GM19463 (cell line): ENCODE data around the gene IKZF1.

ENCODE experiments used
- ATAC-seq: cut with Tn5 transposase; IDR thresholded peaks from one replicate; pipeline ENCODE4 v1.9.1; 2021; ENCODE audit warnings: mild to moderate bottlenecking, moderate library complexity; ENCODE audit not compliant: unreplicated experiment

IKZF1 gene

DNA sequence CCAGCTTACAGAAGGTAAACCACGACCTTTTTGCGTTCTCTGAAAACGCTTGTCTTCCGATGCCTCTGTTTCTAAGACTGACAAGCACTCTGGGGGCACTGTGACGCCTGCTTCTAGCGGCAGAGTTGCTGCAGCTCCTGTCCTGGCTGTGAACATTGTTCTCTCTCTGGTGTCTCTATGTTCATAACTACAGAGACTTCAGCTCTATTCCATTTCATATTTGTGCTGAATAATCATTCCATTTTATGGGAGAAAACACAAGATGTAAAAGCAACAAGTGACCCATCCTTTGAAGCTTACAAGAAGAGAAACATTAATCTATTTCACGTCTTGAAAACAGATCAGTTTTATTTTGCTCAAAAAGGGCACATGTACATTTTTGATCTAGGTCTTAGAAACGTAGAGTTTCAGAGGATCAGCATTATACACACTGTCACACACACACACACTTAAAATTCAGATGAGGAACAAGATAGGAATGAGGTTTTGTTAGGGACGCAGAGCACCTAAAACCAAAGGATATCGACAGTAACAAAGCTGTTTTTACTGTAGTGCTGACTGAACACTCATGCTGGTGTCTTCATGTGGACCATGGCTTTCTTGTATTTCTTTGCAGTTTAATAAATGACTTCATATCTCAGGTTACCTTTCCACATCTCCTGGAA, 3.0 kb downstream of the IKZF1 start:
- peak; percentile 24 for ATAC-seq

DNA sequence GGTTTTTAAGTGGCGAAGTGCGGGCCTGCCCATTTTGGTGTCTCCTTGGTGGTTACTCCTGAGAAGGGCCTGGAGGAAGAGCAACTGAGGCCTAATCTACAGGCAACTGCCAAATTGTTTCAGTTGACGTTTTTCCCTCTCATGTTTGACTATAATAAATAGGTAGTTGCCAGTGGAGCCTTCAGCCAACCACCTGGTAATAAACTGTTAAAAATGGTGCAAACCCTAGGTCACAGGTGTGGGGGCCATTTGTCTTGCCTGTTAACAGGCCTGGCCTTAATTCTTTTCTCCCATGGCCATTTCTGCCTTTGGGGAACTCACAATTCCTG, 3.7 kb downstream of the IKZF1 start:
- ATAC-seq: no peak

DNA sequence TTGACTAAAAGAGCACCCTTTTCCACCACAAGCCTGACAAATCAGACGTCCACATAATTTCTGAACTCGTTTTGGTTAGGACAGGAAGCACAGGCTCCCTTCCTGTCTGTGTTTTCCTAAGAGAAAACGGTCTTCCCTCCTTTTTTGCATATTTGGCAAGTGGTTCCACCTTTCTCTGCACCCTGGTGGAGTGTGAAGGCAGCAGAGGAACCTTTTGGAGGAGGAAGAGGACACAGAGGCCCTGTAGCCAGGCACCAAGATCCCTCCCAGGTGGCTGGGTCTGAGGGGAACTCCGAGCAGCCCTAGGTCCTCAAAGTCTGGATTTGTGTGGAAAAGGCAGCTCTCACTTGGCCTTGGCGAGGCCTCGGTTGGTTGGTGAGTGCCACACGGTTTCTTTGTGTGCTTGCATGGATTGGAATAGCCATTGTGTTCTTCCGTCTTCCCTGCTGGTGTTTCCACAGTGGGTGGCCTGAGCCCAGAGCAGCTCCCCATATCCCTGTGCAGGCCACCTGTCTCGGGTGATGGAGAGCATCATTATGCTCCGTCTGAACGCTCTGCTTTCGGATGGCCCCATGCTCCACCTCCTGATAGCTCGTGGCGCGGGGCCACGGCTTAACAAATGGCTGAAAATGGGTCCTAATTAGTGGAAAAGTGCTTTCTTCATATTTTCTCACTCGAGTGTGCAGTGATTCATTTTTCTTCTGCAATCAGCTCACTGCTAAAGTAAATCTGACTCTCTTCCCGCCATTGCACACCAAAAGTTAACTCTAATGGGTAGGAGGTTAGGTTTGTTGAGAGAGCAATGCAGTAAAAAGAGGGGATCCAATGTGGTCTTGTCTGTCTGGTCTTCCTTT, 4.2 kb downstream of the IKZF1 start:
- no peak for ATAC-seq

DNA sequence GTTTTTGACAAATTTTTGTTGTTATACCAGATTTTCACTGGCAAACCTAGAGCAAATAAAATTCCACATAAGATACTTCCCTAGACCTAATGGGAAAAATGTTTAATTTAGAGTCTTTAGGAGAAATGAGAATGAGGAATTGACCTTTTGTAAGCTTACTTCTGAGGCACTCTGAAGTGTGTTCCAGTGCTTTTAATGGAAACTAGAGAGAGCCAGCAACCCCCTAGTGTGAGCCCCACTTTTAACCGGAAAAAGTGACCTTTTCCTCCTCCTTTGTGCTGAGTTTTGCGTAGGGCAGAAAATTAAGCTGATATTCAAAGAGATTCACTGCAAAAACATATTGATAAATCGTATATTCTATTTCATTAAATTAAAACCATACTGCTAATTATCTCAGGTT, 5.2 kb downstream of the IKZF1 start:
- no peak for ATAC-seq

DNA sequence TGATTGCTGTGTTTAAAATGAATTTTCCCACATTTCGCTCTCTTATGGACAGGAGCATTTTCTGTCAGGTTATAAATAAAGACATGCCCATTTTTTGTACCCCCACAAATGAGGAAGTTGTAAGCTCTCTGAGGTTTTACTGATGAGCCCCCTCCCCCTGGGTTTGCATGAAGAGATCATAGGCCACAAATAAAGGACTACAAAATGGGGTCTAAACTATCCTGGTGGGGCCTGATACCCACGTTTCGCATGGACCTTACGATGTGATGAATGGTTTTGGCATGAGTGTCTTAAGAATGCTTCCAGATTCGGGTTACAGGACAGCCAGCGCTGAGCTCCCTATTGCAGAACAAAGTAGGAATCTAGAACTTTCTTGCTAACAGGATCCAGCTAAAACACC, 5.8 kb downstream of the IKZF1 start:
- ATAC-seq: no peak

DNA sequence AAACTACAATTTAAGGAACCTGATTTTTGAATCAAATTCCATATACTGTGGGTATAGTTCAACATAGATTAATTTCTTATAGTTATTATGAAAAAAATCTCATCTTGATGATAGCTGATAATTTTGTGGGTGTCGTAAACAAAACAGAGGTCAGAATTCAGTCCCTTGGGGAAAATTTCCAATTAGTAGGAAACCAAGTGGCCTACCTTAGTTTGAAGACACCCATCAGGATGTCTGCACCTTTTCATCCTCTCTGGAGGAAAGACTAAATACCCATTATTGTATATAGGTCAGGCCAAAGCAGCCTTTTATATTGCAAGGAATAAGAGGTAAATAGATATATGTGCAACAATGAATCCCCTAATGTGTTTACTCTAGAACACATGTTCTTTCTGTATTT, 6.4 kb downstream of the IKZF1 start:
- no peak for ATAC-seq

DNA sequence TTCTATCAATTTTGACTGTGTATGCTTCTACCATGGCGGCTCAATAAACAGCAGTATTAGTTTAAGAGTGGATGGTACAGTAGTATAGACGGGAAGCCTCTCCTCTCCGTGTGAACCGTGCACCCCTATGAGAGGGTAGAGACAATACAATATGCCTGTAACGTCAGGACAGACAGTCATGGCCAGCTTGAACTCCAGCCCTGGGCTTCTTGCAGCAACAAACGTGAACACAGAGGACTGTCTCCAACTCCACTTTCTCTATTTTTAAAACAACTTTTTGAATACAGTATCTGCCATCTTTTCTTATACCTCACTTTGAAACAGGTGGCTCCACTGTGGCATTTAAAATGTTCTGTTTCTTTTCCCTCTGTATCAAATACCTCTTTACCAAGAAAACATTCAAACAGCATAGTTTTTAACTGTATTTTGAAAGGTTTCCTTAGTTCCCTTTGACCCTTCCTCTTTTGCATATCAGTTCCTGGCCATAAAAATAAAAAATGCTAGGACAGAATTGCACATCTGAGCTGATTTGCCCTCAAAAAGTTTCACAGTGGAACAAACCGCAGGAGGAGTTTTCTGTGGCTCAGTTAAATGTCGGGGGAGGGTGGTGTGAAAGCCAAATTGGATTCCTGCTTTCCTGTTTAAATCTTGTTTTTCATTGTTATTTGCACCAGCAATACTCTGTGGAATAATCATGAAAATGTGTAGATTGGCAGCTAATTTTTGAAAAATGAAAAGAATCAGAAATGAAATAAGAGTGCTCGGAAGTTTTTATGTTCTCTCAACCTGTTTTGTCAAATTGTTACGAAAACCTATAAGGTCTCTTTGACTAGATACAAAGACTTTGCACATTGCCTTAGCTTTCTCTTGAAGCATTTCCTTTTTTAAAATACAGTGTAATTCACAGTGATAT, 8.0 kb downstream of the IKZF1 start:
- ATAC-seq: no peak

DNA sequence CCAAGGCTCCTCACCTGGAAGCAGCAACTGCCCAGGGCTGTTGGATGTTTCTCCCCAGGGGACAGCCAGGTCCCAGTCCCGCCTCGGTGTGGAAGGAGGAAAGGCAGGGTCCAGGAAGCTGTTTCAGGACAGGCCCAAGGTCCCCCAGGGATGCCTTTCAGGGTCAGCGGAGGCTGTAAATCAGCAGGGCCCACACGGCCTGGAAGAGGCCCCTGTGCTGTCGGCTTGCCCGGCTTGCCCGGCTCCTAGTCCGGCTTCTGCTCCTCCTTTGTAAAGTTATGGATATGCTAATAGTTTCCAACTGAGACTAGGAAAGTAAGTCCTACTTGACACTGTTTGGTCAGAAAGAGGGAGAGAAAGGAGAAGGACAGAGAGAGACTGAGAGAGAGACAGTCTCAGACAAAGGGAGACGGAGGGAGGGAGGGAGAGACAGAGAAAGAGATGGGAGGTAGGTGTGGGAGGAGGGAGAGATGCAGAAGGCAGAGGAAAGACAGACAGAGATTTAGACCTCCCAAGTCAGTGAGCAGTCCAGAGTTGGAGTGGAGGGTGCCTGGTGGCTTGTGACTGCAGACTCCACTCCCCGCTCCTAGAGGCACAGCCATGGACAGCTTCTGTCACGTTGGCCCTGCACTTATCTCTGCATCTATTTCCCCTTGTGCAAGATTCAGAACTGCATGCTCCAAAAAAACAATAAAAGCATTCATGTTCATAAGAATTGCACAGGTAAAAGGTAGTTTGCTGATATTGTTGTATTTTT, 10.5 kb downstream of the IKZF1 start:
- no peak for ATAC-seq

DNA sequence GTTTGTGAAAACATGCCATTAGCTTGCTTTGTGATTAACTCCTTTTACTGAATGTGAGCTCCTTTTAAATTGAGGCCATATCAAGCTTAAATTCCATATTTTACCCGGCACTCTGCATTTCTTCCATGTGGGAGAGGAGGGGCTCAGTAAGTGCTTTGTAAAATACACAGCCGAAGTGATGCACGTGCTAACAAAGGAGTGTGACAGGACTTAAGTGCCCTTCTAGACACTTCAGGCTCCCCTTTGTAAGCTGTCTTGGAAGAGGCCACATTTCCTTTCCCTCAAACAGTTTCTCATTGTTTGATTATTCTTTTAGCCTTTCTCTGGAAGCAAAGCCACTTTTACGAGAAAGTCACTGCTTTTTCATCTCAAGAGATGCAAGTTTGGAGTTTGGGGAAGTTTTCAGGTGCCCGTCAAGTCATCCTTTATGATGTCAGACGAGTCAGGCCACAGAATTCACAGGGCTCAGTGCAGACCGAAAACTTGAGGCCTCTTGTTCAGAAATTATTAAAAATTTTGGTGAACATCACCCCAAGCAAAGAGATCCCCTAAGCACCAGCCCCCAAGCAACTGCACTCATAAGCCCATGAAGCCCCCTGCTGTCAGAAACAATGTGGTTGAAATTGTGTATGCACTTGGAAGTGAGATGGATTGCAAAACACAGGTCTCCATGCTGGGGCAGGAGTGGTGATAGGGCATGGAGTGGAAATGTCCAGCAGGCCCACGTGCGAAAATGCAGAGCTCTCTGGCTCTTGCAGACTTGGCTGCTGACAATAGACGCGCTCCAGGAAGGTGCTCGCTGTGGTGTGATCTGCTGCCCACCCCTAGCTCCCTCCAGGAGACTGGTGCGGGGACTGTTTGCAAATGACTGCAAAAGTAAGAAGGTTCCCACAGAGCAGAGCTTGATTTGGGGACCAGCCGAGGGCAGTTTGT, 11.5 kb downstream of the IKZF1 start:
- ATAC-seq: no peak

DNA sequence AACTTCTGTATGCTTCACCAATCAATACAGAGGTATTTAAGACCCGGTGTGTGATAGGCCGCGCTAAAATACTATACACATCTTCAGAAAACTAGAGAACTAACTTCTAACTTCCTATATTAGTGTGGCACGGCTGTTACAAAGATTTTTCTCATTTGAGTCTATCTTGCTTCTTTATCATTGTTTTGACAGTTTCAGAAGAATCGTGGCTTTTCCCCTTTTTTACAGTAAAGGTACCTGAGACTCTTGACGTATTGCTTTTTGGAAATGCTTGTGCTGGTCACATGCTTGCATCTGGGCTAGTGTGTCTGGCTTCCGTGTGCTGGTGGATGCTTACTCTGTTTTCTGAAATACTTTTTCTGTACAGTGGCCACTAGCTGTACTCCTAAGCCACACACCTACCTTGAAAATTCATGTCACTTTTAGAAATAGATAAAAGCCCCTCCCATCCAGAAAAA, 12.7 kb downstream of the IKZF1 start:
- ATAC-seq: peak; percentile 63

DNA sequence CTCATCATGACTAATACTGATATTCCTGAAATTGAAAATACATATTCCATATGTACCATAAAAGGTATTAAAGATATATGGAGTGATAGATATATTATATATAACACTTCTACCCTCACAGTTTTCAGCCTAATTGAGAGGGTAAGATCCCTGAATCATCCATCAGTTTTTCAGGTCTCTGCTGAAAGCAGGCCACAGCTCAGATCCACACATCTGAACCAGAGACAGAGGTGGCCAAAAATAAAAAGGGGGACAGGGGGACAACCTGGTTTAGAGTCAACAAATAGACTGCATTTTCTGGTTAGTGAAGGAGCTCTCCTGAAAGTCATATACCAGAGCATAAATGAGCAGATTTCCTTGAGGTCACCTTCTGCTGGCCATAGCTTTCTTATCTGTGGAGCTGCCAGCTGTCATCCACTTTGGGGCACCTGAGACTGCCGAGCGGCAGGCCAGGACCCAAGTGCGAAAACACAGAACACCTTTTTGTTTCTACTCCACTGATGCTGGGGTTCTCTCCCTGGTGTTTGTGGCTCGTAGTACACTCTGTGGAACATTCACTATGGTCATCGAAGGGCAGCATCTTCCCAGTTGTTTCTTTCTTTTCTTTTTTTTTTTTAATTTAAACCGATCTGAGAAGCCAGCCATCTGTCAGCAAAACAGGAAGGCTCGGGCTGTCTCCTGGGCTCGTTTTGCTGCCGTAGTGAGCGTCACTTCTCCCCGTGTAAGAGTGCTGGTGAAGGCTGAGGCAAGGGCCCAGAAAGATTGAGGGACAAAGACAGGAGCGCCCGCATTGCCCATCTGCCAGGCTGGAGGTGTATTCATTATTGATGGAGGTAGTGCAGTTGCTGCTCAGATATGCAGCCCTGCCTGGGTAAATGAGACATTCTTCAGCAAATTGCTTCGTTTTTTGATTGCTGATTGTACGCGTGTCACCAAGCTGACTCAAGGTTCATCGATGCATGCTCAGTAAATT, 13.5 kb downstream of the IKZF1 start:
- ATAC-seq: peak; percentile 6

DNA sequence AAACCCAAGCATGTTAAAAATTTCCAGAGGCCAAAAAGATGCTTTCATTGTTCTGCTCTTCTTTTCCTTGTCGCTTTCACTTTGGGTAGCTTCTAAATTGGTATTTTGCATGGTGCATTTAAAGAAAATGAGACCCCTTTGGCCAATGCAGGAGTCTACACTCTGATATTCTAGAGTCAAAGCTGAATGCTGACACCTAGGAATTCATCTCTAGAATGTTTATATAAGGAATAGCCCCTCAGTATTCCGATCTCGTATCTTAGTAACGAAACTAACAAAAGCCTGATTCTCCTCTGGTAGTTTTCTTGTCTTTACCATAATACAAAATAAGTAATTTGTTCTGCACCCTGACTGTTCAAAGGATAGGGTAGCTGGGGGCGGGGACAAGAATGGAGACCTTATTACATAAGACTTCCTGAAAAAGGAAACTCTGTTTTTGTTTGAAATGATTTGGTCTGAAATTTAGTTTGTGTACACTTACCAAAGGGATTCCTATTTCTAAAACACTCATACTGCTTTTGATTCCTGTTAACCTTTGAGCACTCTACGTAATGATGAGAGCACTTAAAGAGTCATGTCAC, 17.1 kb downstream of the IKZF1 start:
- no peak for ATAC-seq

DNA sequence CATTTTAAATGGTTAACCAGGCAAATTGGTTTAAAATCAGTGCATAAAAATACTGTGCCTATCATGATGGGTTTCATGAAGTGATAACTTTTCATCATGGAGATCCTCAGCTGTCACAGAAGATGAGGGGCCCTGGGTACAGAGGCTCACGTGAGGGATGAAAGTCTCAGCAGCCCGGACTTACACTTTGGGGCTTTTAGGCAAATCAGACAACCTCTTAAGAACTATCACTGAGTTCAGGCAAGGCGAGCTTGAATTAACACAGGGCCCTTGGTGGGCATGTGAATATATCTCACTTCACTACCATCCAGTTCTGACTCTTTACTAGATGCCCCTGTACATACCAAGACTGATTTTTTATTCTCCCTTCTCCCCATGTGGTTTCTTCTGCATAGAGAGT, 19.6 kb downstream of the IKZF1 start:
- ATAC-seq: no peak

DNA sequence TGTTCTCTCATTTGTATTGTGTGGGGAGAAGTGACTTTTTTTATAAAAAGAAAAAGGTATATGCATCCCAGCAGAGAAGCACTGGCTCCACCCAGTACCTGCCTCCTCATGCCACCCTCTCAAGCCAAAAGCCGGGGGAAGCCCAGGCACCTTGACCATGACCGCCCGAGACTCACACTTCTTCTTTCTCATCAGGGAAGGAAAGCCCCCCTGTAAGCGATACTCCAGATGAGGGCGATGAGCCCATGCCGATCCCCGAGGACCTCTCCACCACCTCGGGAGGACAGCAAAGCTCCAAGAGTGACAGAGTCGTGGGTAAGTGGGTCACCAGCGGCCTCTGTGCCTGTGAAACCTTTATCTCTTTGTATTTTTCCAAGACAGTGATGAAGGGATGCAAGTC, 22.9 kb downstream of the IKZF1 start:
- peak; percentile 46 for ATAC-seq

DNA sequence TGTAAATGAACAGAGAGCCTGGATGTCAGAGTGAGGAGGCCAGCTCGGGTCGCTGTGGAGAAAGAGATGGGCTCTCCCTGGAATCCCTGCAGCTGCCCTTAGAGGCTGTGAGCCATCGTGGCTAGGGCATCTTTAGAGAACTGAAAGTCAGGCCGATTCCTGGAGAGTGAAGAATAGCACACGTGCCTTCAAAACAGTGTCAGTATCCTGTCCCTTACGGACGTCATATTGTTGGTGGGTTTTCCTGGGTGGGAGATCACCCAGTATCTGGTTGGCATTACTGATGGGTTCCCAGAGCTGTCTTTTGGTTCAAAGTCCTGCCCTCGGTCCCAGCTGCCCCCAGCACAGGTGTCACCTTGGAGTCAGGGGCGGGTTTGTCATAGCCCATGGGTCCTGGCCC, 25.3 kb downstream of the IKZF1 start:
- ATAC-seq: peak; percentile 13

DNA sequence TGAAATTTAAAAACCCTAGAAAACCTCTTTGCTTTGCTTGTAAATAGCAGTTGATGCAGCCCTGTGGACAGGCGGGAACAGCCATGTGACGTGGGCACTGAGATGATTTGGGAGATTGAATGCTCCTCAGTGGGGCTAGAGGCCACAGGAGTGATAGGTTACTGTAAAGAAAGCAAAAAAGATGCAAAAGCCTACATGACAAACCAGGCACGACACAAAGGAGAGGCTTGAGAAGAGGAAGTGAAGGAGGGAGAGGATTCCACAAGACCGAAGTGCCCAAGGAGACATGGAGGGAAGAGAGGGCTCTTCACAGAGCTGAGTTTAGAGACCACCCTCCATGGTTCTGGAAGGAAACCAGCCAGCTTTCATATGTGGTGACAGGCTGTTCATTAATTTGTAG, 25.7 kb downstream of the IKZF1 start:
- no peak for ATAC-seq

DNA sequence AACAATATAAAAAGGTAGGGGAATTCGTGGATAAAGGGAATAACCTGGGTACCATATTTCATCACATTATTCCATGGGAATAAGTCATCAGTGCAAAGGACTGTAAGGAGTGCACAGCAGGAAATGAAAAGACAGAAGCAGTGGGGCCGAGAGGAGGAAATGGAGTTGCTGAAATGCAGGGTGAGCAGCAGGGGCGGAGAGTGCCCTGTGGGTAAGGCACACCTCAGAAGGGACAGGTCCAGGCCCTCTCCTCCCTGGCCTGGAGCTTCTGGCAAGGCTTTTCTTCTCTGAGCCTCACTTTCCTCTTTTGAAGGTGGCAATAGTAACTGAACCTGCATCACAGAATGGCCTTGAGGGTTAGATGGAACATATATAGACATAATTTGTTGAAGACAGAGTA, 26.2 kb downstream of the IKZF1 start:
- no peak for ATAC-seq

DNA sequence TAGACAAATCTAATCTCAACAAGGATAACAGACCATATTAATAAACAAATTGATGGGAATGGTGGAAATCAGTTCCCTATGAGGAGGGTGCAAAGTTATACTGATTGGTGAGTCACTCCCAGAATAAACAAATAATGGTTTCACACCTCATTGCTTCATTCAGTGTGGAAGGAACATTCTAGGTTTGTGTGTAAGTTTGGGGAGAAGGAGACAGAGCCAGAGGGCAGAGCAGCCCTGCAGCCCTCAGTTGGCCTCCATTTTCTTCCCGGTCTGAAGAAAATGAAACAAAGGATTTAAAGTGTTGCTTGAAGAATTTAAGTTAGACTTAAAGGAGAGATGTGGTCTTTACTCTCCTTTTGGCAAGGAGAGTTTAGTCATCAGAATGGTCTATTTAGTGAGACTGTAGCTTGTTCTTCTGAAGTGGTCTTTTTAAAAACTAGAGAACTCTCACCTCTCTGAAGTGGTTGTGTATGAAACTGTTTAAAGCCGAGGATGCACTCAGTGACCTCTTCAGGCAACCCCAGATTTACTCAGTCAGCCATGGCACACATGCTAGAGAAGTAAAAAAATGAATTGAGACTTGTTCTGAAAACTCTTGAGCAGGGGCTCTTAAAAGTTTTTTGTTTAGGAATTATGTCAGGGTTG, 27.2 kb downstream of the IKZF1 start:
- peak; percentile 62 for ATAC-seq
